GM11168 (cell line): ENCODE results near the gene STAT3.
"Not testable (repeated sequence)": the region's sequence is repeated elsewhere in the genome, so short reads cannot be mapped to it uniquely, and the experiment has no call there.

Experiments used
- in situ Hi-C: fragments of 300-500 bp; cut with MboI; formaldehyde crosslinking; loops from one replicate; pipeline ENCODE4 v1.12.0; 2022; ENCODE audit warnings: low sequenced_read_pairs; ENCODE audit not compliant: unreplicated experiment

Gene STAT3

GRCh38 chr17:42387661-42388380 is 421 bp downstream of the STAT3 start:
- in situ Hi-C loops: loop anchor here (5.0 kb wide), 1 partner anchor 51 kb away; no protein-coding TSS in a partner anchor

- in situ Hi-C loops: loop anchor here (5.0 kb wide), 1 partner anchor 50 kb away; no protein-coding TSS in a partner anchor
These were observed 1.2 kb downstream of the STAT3 start for GRCh38 chr17:42386777-42387657.

- in situ Hi-C loops: no loop called here
These were observed 6.3 kb downstream of the STAT3 start for GRCh38 chr17:42381898-42382297.

- in situ Hi-C loops: no loop called here
These were observed 7.3 kb downstream of the STAT3 start for GRCh38 chr17:42380935-42381334.

GRCh38 chr17:42378959-42379594 is 9.2 kb downstream of the STAT3 start:
- in situ Hi-C loops: no loop called here

GRCh38 chr17:42378359-42378958 is 9.8 kb downstream of the STAT3 start:
- in situ Hi-C loops: no loop called here

GRCh38 chr17:42373896-42374295 is 14.3 kb downstream of the STAT3 start:
- in situ Hi-C loops: no loop called here

- in situ Hi-C loops: no loop called here
These were observed 16.1 kb downstream of the STAT3 start for GRCh38 chr17:42372142-42372541.

- in situ Hi-C loops: not testable (repeated sequence)
These were observed 19.3 kb downstream of the STAT3 start for GRCh38 chr17:42368797-42369561.

- in situ Hi-C loops: not testable (repeated sequence)
These were observed 19.9 kb downstream of the STAT3 start for GRCh38 chr17:42368310-42368709.

GRCh38 chr17:42366176-42367023 is 21.8 kb downstream of the STAT3 start:
- in situ Hi-C loops: not testable (repeated sequence)

GRCh38 chr17:42365136-42365535 is 23.1 kb downstream of the STAT3 start:
- in situ Hi-C loops: no loop called here

GRCh38 chr17:42363767-42364585 is 24.3 kb downstream of the STAT3 start:
- in situ Hi-C loops: no loop called here

- in situ Hi-C loops: no loop called here
These were observed 25.0 kb downstream of the STAT3 start for GRCh38 chr17:42363231-42363630.

GRCh38 chr17:42362245-42362961 is 25.8 kb downstream of the STAT3 start:
- in situ Hi-C loops: no loop called here

- in situ Hi-C loops: no loop called here
These were observed 26.5 kb downstream of the STAT3 start for GRCh38 chr17:42361781-42362186.

GRCh38 chr17:42360388-42360787 is 27.9 kb downstream of the STAT3 start:
- in situ Hi-C loops: not testable (repeated sequence)
